Measurements from ENCODE around the gene ESPNL.

DNA sequence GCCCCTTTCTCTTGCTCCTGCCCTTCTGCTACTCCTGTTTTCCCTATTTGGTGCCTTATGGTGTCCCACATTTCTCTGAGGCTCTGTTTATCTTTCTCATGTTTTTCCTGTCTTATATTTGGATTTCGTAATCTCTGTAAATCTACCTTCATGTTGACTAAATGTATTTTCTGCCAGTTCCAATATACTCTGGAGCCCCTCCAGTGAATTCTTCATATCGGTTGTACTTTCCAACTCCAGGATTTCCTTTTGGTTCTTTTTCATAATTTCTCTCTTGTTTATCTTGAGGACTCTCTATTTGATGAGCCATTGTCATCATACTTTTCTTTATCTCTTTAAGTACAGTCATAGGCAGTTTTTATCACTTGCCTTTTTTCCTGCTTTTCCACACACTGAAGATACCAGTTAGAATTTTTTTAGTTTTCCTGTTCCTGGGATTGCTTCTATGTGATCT, 20.2 kb upstream of the ESPNL start:
- TF ChIP-seq POLR2A (IDR thresholded peaks at IDR 0.05; ENCODE audit: low read length) = no peak
- TF ChIP-seq GATA1 (IDR thresholded peaks at IDR 0.05; ENCODE audit: low read depth, low read length) = no peak
